HG02870 (cell line): ENCODE data around the gene CATSPERB.
A peak's percentile ranks its signal among the peaks of the same experiment; 100 is the strongest.
"Not testable (repeated sequence)": the region's sequence is repeated elsewhere in the genome, so short reads cannot be mapped to it uniquely, and the experiment has no call there.

ENCODE experiments used
- ATAC-seq: cut with Tn5 transposase; IDR thresholded peaks from one replicate; pipeline ENCODE4 v1.9.1; 2021; ENCODE audit warnings: mild to moderate bottlenecking, moderate library complexity; ENCODE audit not compliant: unreplicated experiment

Gene CATSPERB

GRCh38 chr14:91580876-91581577, 150.9 kb downstream of the CATSPERB start:
- ATAC-seq, result no peak

- ATAC-seq, result no peak
Measured at GRCh38 chr14:91577632-91578233, 154.2 kb downstream of the CATSPERB start.

- no peak for ATAC-seq
Measured at GRCh38 chr14:91575469-91576208, 156.2 kb downstream of the CATSPERB start.

- ATAC-seq, result peak; percentile 51
Measured at GRCh38 chr14:91573894-91574837, 157.7 kb downstream of the CATSPERB start.

GRCh38 chr14:91573528-91573893, 158.4 kb downstream of the CATSPERB start:
- no peak for ATAC-seq

GRCh38 chr14:91570021-91570420, 161.9 kb downstream of the CATSPERB start:
- ATAC-seq, result no peak

GRCh38 chr14:91569301-91569700, 162.6 kb downstream of the CATSPERB start:
- no peak for ATAC-seq

GRCh38 chr14:91568626-91569025, 163.3 kb downstream of the CATSPERB start:
- no peak for ATAC-seq

- not testable (repeated sequence) for ATAC-seq
Measured at GRCh38 chr14:91567827-91568226, 164.1 kb downstream of the CATSPERB start.

GRCh38 chr14:91555531-91555930, 176.4 kb downstream of the CATSPERB start:
- no peak for ATAC-seq

- ATAC-seq, result no peak
Measured at GRCh38 chr14:91554535-91555332, 177.2 kb downstream of the CATSPERB start.

GRCh38 chr14:91548108-91548507, 183.8 kb downstream of the CATSPERB start:
- ATAC-seq, result no peak

- ATAC-seq, result no peak
Measured at GRCh38 chr14:91545946-91546716, 185.8 kb downstream of the CATSPERB start.

- no peak for ATAC-seq
Measured at GRCh38 chr14:91545204-91545603, 186.7 kb downstream of the CATSPERB start.

- ATAC-seq, result no peak
Measured at GRCh38 chr14:91536327-91536726, 195.6 kb downstream of the CATSPERB start.

- not testable (repeated sequence) for ATAC-seq
Measured at GRCh38 chr14:91534059-91534458, 197.8 kb downstream of the CATSPERB start.

GRCh38 chr14:91533623-91534022, 198.3 kb downstream of the CATSPERB start:
- ATAC-seq, result no peak
